ENCODE data around the gene ITGA2. TPM values are rescaled to one million over a fixed set of nuclear protein-coding genes. Genes with fewer than 3 reads are reported as not detected.

The ITGA2 gene
- total and polyA plus RNA-seq, 9 of the 15 experiments (the other 6 are each of a cell fraction or from before 2014, with no cell fraction given) = 0.01 to 0.09 (median 0.03) TPM; not detected in 5

DNA sequence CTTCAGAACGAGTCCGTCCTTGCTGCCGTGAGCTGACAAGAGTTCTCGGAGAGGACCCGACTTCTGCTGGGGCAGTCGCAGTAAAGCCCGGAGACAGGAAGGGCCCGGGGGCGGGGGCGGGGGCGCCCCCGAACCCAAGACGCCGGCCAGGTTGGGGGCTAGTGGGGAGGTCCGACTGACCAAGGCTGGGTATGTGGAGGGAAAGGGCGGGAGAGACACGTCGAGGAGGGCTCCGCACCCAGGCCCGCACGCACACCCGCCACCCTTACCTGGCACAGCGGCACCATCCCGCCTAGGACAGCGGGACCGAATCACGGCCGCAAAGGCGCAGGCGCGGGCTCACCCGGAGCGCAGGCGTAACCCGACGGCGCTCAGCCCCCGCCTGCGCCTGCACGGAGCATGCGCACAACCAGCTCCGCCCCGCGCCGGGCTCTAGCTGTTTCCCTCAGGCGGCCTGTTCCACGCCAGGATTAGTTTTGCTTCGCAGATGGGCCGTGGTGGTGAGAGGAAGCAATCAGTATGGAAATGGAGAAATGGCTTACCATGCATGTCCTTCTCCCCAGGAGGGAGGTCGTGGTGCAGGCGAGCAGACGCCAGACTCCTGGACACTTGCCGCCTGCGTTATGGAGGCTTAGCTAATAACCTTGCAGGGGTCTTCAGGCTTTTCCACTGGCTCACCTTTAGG is 120.4 kb downstream of the ITGA2 start, which contains the start of gene MOCS2 (continued):
- TF ChIP-seq, protein P1, sequence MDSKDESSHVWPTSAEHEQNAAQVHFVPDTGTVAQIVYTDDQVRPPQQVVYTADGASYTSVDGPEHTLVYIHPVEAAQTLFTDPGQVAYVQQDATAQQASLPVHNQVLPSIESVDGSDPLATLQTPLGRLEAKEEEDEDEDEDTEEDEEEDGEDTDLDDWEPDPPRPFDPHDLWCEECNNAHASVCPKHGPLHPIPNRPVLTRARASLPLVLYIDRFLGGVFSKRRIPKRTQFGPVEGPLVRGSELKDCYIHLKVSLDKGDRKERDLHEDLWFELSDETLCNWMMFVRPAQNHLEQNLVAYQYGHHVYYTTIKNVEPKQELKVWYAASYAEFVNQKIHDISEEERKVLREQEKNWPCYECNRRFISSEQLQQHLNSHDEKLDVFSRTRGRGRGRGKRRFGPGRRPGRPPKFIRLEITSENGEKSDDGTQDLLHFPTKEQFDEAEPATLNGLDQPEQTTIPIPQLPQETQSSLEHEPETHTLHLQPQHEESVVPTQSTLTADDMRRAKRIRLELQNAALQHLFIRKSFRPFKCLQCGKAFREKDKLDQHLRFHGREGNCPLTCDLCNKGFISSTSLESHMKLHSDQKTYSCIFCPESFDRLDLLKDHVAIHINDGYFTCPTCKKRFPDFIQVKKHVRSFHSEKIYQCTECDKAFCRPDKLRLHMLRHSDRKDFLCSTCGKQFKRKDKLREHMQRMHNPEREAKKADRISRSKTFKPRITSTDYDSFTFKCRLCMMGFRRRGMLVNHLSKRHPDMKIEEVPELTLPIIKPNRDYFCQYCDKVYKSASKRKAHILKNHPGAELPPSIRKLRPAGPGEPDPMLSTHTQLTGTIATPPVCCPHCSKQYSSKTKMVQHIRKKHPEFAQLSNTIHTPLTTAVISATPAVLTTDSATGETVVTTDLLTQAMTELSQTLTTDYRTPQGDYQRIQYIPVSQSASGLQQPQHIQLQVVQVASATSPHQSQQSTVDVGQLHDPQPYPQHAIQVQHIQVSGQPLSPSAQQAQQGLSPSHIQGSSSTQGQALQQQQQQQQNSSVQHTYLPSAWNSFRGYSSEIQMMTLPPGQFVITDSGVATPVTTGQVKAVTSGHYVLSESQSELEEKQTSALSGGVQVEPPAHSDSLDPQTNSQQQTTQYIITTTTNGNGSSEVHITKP (IDR thresholded peaks at IDR 0.05; ENCODE audit: partially characterized antibody) = peak; percentile 66
- no peak for TF ChIP-seq ESRRB (CRISPR knock-in tag; IDR thresholded peaks at IDR 0.05; ENCODE audit: borderline replicate concordance)
- no peak for TF ChIP-seq SMARCC2 (IDR thresholded peaks at IDR 0.05; ENCODE audit: low read depth)
- TF ChIP-seq THAP12 (CRISPR knock-in tag; IDR thresholded peaks at IDR 0.05) = 0 out of 2 replicates have a peak, but pooled peaks have one; percentile 24
- TF ChIP-seq MEIS2 (IDR thresholded peaks at IDR 0.05; ENCODE audit: partially characterized antibody) = peak; percentile 96
- TF ChIP-seq TAF1 (IDR thresholded peaks at IDR 0.05; ENCODE audit: control insufficient read depth, extremely low read depth, insufficient read depth, low read length, severe bottlenecking) = peak; percentile 87
- 0 out of 2 replicates have a peak, but pooled peaks have one; percentile 8 for TF ChIP-seq SOX6 (IDR thresholded peaks at IDR 0.05)
- no peak for TF ChIP-seq KAT2B (IDR thresholded peaks at IDR 0.05; ENCODE audit: low read depth, low read length)
- TF ChIP-seq SP1 (CRISPR knock-in tag; IDR thresholded peaks at IDR 0.05) = 0 out of 2 replicates have a peak, but pooled peaks have one; percentile 35
- TF ChIP-seq ZBTB17 (CRISPR knock-in tag; IDR thresholded peaks at IDR 0.05) = peak; percentile 46; the same call in 1 of the 2 replicates
- 0 out of 2 replicates have a peak, but pooled peaks have one; percentile 8 for TF ChIP-seq HDAC2 (IDR thresholded peaks at IDR 0.05)
- TF ChIP-seq SMAD4 (CRISPR knock-in tag; conservative IDR thresholded peaks at IDR 0.05) = 0 out of 2 replicates have a peak, but pooled peaks have one; percentile 19
- no peak for TF ChIP-seq ZNF584 (CRISPR knock-in tag; IDR thresholded peaks at IDR 0.05; ENCODE audit: low read depth)
- TF ChIP-seq HDAC6 (IDR thresholded peaks at IDR 0.05; ENCODE audit: low read depth, low read length) = no peak
- TF ChIP-seq ELF1 (tag; IDR thresholded peaks at IDR 0.05) = no peak
- peak; percentile 82; the same call in 1 of the 2 replicates for TF ChIP-seq PHF8 (IDR thresholded peaks at IDR 0.05; ENCODE audit: borderline replicate concordance, low read length)
- peak; percentile 95 for TF ChIP-seq EGR1 (conservative IDR thresholded peaks at IDR 0.05)
- no peak for TF ChIP-seq ZNF408 (CRISPR knock-in tag; IDR thresholded peaks at IDR 0.05; ENCODE audit: low read depth)

Measured in K562 (cell line).